ENCODE data around the gene PAPPA.

GRCh38 chr9:116369706-116370105 lies 216.1 kb downstream of the PAPPA start:
- TF ChIP-seq, protein P1, sequence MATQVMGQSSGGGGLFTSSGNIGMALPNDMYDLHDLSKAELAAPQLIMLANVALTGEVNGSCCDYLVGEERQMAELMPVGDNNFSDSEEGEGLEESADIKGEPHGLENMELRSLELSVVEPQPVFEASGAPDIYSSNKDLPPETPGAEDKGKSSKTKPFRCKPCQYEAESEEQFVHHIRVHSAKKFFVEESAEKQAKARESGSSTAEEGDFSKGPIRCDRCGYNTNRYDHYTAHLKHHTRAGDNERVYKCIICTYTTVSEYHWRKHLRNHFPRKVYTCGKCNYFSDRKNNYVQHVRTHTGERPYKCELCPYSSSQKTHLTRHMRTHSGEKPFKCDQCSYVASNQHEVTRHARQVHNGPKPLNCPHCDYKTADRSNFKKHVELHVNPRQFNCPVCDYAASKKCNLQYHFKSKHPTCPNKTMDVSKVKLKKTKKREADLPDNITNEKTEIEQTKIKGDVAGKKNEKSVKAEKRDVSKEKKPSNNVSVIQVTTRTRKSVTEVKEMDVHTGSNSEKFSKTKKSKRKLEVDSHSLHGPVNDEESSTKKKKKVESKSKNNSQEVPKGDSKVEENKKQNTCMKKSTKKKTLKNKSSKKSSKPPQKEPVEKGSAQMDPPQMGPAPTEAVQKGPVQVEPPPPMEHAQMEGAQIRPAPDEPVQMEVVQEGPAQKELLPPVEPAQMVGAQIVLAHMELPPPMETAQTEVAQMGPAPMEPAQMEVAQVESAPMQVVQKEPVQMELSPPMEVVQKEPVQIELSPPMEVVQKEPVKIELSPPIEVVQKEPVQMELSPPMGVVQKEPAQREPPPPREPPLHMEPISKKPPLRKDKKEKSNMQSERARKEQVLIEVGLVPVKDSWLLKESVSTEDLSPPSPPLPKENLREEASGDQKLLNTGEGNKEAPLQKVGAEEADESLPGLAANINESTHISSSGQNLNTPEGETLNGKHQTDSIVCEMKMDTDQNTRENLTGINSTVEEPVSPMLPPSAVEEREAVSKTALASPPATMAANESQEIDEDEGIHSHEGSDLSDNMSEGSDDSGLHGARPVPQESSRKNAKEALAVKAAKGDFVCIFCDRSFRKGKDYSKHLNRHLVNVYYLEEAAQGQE (tag by site-specific recombination; IDR thresholded peaks at IDR 0.05), result no peak
- TF ChIP-seq ZNF521 (tag by site-specific recombination; IDR thresholded peaks at IDR 0.05), result no peak
- no peak for TF ChIP-seq YY1 (tag by site-specific recombination; IDR thresholded peaks at IDR 0.05)

All from HEK293 (cell line).